VCaP (cell line): ENCODE data around the gene DMTF1.

ENCODE experiments used
- H3K27ac ChIP-seq: fragments of 450-650 bp; 2 replicates; pipeline ENCODE4 v1.5.1; 2017
- TF ChIP-seq, protein P1 (sequence below): fragments of 450-650 bp; conservative IDR thresholded peaks from 2 replicates; pipeline ENCODE4 v1.5.1; 2017; ENCODE audit warnings: mild to moderate bottlenecking, moderate library complexity

DMTF1 gene

DNA sequence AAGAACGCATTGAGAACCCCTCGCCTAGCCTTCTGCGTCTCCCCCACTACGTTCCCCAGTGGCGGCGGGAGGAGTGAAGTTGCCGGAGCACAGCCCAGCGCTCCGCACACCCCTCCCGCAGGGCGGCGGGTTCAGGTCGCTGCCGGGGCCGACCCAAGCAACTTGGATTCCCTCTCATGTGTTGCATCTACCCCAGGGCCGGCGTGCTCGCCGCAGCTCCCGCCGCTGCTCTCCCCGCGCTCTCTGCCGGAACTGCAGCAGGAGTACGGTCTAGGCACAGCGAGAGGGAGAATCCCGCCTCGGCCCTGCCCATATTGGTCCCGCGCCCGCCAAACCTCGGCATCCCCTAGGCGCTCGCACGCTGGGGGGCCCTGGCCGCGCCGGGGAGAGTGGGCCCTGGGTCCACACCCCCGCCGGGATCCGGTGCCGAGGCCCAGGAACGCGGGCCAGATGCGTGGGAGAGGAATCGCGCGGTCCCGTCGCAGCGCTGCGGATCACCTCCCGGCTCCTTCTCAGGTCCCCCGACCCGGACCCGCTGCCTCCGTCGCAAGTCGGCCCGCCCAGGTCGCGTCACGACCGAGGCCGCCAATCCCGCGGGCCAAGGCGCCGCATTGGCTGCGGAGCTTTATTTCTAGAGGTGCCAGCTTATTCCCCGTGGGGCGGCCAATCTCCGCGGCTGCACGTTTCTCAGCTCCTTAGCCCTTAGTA is 67.9 kb downstream of the DMTF1 start:
- peak overlapping the region; percentile 64; the same call in 1 of the 2 replicates for H3K27ac ChIP-seq
- TF ChIP-seq, protein P1, sequence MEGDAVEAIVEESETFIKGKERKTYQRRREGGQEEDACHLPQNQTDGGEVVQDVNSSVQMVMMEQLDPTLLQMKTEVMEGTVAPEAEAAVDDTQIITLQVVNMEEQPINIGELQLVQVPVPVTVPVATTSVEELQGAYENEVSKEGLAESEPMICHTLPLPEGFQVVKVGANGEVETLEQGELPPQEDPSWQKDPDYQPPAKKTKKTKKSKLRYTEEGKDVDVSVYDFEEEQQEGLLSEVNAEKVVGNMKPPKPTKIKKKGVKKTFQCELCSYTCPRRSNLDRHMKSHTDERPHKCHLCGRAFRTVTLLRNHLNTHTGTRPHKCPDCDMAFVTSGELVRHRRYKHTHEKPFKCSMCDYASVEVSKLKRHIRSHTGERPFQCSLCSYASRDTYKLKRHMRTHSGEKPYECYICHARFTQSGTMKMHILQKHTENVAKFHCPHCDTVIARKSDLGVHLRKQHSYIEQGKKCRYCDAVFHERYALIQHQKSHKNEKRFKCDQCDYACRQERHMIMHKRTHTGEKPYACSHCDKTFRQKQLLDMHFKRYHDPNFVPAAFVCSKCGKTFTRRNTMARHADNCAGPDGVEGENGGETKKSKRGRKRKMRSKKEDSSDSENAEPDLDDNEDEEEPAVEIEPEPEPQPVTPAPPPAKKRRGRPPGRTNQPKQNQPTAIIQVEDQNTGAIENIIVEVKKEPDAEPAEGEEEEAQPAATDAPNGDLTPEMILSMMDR: peak; percentile 12; the same call in 1 of the 2 replicates

DNA sequence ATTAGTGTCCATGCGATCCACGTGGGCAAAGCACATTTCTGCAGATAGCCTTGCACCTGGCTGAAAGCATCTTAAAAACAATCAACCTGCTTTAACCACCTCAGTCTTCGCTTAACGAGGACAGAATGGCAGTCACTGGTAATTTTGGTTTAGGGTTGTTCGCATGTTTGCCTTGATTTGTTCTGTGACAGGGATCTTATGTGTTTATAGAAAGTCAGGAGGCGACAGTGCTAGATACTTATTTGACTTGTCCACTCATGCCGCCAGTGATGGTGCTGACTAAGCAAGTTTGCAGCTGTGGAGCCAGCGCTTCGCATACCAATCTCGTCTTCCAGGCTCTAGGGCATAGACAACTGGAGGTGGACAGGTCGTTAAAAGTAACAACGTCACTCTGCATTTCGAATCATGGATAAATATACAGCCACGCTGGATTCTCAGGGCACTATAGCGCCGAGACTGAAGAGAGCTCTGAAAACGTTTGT is 68.5 kb downstream of the DMTF1 start:
- peak overlapping the region; percentile 64; the same call in 1 of the 2 replicates for H3K27ac ChIP-seq
- TF ChIP-seq, protein P1: no peak

DNA sequence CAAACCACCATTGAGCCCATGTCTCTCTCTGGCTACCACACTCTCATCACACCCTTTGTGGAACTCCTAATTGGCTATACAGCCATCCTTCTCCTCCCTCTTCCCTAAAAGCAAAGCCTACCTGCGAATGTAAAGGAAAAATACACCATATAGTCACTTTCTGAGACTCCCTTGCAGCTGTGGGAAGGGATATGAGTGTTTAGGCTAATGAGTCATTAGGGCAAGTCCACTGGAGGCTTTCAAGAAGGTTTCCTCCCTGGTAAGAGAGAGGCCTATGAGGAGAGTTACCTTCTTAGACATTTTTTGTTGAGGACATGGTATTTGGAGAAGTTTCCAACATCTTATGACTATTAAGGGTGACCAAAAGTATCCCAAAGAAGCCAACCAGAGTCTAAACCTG is 71.4 kb downstream of the DMTF1 start:
- H3K27ac ChIP-seq: no peak overlapping the region
- TF ChIP-seq, protein P1: no peak

DNA sequence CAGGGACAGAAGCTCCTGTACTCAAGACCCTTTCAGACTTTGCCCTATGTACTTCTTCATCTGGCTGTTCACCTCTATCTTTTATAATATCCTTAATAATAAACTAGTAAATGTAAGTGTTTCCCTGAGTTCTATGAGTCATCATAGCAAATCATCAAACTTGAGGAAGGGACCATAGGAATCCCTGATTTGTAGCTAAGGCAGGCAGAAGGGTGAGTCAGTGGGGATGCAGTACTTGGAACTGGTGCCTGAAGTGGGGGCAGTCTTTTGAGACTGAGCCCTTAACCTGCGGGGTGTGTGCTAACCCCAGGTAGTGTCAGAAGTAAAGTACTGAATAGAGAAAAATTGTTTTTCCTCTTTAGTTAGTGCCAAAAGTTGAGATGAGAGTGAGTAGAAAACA is 73.4 kb downstream of the DMTF1 start:
- TF ChIP-seq, protein P1: no peak
- no peak overlapping the region for H3K27ac ChIP-seq

DNA sequence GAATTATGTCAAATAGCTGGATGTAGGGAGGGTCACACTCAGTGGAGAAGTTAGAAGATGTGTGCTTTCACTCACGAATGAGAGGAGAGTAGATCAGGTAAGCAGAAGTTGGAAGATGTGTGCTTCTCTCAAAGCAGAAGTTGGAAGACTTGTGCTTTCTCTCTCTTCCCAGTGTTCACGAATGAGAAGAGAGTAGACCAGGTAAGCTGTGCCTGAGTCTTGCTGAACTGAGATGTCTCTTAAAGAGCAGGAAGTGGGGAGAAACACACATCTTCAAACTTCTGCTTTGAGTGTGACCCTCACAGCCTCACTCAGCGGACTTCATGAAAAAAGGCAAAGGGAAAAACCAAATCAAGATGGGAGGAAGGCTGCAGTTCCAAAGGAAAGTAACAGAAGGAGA is 74.2 kb downstream of the DMTF1 start:
- TF ChIP-seq, protein P1: no peak
- H3K27ac ChIP-seq: no peak overlapping the region

DNA sequence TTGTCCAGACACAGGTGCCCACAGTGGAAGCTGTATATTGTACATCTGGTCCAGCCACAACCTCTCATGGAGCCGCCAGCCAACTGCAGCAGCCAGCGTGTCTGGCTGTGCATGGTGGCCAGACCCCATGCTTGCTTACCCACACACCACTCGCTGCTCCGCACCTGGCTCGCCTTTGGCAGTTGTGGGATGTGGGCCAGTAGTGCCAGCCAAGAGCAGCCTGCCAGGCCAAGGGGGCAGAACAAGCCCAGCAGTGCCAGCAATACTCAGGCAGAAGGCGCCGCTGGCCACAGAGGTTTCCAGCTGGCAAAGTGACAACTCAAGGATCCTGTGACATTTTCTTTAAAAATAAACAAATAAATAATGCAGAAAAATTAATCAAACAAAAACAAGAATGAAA is 79.0 kb downstream of the DMTF1 start:
- TF ChIP-seq, protein P1: no peak
- H3K27ac ChIP-seq: no peak overlapping the region

DNA sequence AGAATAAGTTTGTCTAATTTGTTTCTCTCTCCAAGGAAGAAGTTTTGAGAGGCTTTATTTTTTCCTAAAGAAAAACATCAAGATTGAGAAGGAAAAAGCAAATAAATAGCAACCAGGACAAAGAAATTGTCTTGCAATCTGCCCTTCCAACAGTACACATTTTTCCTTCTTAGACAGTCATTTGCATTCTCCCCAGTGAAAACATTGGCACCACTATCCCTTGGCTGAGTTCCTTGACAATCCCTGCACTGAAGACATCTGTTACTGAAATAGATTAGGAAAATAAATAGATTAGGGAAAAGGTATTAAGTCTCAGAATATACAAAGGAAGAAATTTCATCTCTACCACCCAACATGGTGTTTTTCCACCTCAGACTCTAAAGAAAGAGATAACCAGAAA is 79.5 kb downstream of the DMTF1 start:
- H3K27ac ChIP-seq: no peak overlapping the region
- TF ChIP-seq, protein P1: no peak
